ENCODE measurements around the gene KRT77. TPM values are rescaled to one million over a fixed set of nuclear protein-coding genes. Genes with fewer than 3 reads are reported as not detected.

Gene KRT77
- total RNA-seq, 1 donor from 2014 or later = not detected

- Mint-ChIP-seq H3K4me1 (ENCODE audit: unreplicated experiment) (no peaks in the 10 kb centered on the region), H3K36me3 (ENCODE audit: unreplicated experiment) (no peaks in the 10 kb centered on the region), H3K9me3 (ENCODE audit: unreplicated experiment) (no peaks in the 10 kb centered on the region), H3K27me3 (ENCODE audit: unreplicated experiment) (peaks cover 50% of the 10 kb centered on the region), H3K4me3 (ENCODE audit: unreplicated experiment) (no peak overlapping the region), H3K27ac (ENCODE audit: unreplicated experiment) (no peak overlapping the region)
- DNase-seq (ENCODE audit: extremely low spot score, unreplicated experiment) = no peak
- no peak for TF ChIP-seq CTCF (IDR thresholded peaks at IDR 0.05)
Measured at GRCh38 chr12:52708010-52708409, 4.7 kb upstream of the KRT77 start.

DNA sequence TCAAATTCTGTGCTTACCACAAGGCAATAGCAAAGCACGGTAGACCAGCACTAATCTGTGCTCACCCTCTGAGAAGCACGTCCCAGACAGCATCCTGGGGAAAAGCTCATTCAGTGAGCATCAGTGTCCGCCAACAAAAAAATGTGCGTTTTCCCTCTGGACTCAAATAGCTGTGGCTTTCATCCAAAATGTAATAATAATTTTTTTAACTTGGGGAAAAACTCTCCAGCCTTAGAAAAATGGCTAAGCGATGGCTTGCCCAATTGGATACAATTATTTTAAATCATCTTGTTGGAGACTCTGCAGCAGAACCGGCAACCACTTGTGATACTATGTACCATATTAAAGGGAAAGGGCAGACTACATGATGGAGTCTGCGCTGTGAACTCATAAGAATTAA lies 1.1 kb upstream of the KRT77 start:
- H3K27me3 Mint-ChIP-seq (ENCODE audit: unreplicated experiment) = peaks cover 41% of the 10 kb centered on the region
- no peak overlapping the region for H3K4me3 Mint-ChIP-seq (ENCODE audit: unreplicated experiment)
- TF ChIP-seq CTCF (IDR thresholded peaks at IDR 0.05) = no peak
- H3K4me1 Mint-ChIP-seq (ENCODE audit: unreplicated experiment) = no peaks in the 10 kb centered on the region
- no peaks in the 10 kb centered on the region for H3K36me3 Mint-ChIP-seq (ENCODE audit: unreplicated experiment)
- no peaks in the 10 kb centered on the region for H3K9me3 Mint-ChIP-seq (ENCODE audit: unreplicated experiment)
- no peak for DNase-seq (ENCODE audit: extremely low spot score, unreplicated experiment)
- no peak overlapping the region for H3K27ac Mint-ChIP-seq (ENCODE audit: unreplicated experiment)

- H3K4me3 Mint-ChIP-seq (ENCODE audit: unreplicated experiment) = no peak overlapping the region
- H3K27ac Mint-ChIP-seq (ENCODE audit: unreplicated experiment) = no peak overlapping the region
- H3K9me3 Mint-ChIP-seq (ENCODE audit: unreplicated experiment) = no peaks in the 10 kb centered on the region
- H3K4me1 Mint-ChIP-seq (ENCODE audit: unreplicated experiment) = no peaks in the 10 kb centered on the region
- H3K36me3 Mint-ChIP-seq (ENCODE audit: unreplicated experiment) = no peaks in the 10 kb centered on the region
- DNase-seq (ENCODE audit: extremely low spot score, unreplicated experiment) = no peak
- TF ChIP-seq CTCF (IDR thresholded peaks at IDR 0.05) = no peak
- peaks cover 41% of the 10 kb centered on the region for H3K27me3 Mint-ChIP-seq (ENCODE audit: unreplicated experiment)
Measured at GRCh38 chr12:52703878-52704277, 554 bp upstream of the KRT77 start.

- peaks cover 44% of the 10 kb centered on the region for H3K27me3 Mint-ChIP-seq (ENCODE audit: unreplicated experiment)
- no peak for DNase-seq (ENCODE audit: extremely low spot score, unreplicated experiment)
- H3K36me3 Mint-ChIP-seq (ENCODE audit: unreplicated experiment) = no peaks in the 10 kb centered on the region
- no peaks in the 10 kb centered on the region for H3K9me3 Mint-ChIP-seq (ENCODE audit: unreplicated experiment)
- no peak for TF ChIP-seq CTCF (IDR thresholded peaks at IDR 0.05)
- H3K4me3 Mint-ChIP-seq (ENCODE audit: unreplicated experiment) = no peak overlapping the region
- no peak overlapping the region for H3K27ac Mint-ChIP-seq (ENCODE audit: unreplicated experiment)
- no peaks in the 10 kb centered on the region for H3K4me1 Mint-ChIP-seq (ENCODE audit: unreplicated experiment)
Measured at GRCh38 chr12:52702338-52702737, 986 bp downstream of the KRT77 start.

- H3K4me1 Mint-ChIP-seq (ENCODE audit: unreplicated experiment) = no peaks in the 10 kb centered on the region
- H3K9me3 Mint-ChIP-seq (ENCODE audit: unreplicated experiment) = no peaks in the 10 kb centered on the region
- TF ChIP-seq CTCF (IDR thresholded peaks at IDR 0.05) = no peak
- H3K4me3 Mint-ChIP-seq (ENCODE audit: unreplicated experiment) = no peak overlapping the region
- no peak for DNase-seq (ENCODE audit: extremely low spot score, unreplicated experiment)
- H3K27me3 Mint-ChIP-seq (ENCODE audit: unreplicated experiment) = peaks cover 47% of the 10 kb centered on the region
- H3K36me3 Mint-ChIP-seq (ENCODE audit: unreplicated experiment) = no peaks in the 10 kb centered on the region
- no peak overlapping the region for H3K27ac Mint-ChIP-seq (ENCODE audit: unreplicated experiment)
Measured at GRCh38 chr12:52701281-52701680, 2.0 kb downstream of the KRT77 start.

All from osteocyte (in vitro differentiated cells).